ENCODE results near the gene OTUD3. TPM values are rescaled to one million over a fixed set of nuclear protein-coding genes. Genes with fewer than 3 reads are reported as not detected.

Gene OTUD3
- total RNA-seq, 2 donors from 2014 or later, result 8.1 to 9.4 TPM

- intact Hi-C loops (cut with DNase I), result no loop called here
- no peak for DNase-seq (ENCODE audit: low spot score)
Observed at GRCh38 chr1:19938472-19938871, 56.3 kb downstream of the OTUD3 start.

- intact Hi-C loops (cut with DNase I), result loop anchor here in 1 of 2 donors (2.0 kb wide), 1 partner anchor 64 kb away; no protein-coding TSS in a partner anchor
- DNase-seq (ENCODE audit: low spot score), result no peak
Observed at GRCh38 chr1:19940486-19941205, 58.5 kb downstream of the OTUD3 start.

GRCh38 chr1:19941206-19941568, 59.0 kb downstream of the OTUD3 start:
- intact Hi-C loops (cut with DNase I), result loop anchor here in 1 of 2 donors (2.0 kb wide), 1 partner anchor 64 kb away; no protein-coding TSS in a partner anchor
- no peak for DNase-seq (ENCODE audit: low spot score)

GRCh38 chr1:19942088-19942487, 59.9 kb downstream of the OTUD3 start:
- DNase-seq (ENCODE audit: low spot score), result no peak
- intact Hi-C loops (cut with DNase I), result loop anchor here in 1 of 2 donors (2.0 kb wide), 1 partner anchor 55 kb away; no protein-coding TSS in a partner anchor

GRCh38 chr1:19942657-19943056, 60.5 kb downstream of the OTUD3 start:
- DNase-seq (ENCODE audit: low spot score), result no peak
- intact Hi-C loops (cut with DNase I), result loop anchor here in 1 of 2 donors (2.0 kb wide), 1 partner anchor 56 kb away; no protein-coding TSS in a partner anchor

GRCh38 chr1:19945914-19946313, 63.7 kb downstream of the OTUD3 start:
- intact Hi-C loops (cut with DNase I), result no loop called here
- no peak for DNase-seq (ENCODE audit: low spot score)

GRCh38 chr1:19946331-19946751, 64.1 kb downstream of the OTUD3 start:
- no peak for DNase-seq (ENCODE audit: low spot score)
- intact Hi-C loops (cut with DNase I), result no loop called here

GRCh38 chr1:19946971-19947370, 64.8 kb downstream of the OTUD3 start:
- no peak for DNase-seq (ENCODE audit: low spot score)
- intact Hi-C loops (cut with DNase I), result no loop called here

- DNase-seq (ENCODE audit: low spot score), result no peak
- intact Hi-C loops (cut with DNase I), result no loop called here
Observed at GRCh38 chr1:19949016-19949415, 66.8 kb downstream of the OTUD3 start.

- intact Hi-C loops (cut with DNase I), result no loop called here
- DNase-seq (ENCODE audit: low spot score), result no peak
Observed at GRCh38 chr1:19954059-19954458, 71.9 kb downstream of the OTUD3 start.

GRCh38 chr1:19955534-19956170, 73.5 kb downstream of the OTUD3 start:
- no peak for DNase-seq (ENCODE audit: low spot score)
- intact Hi-C loops (cut with DNase I), result no loop called here

- intact Hi-C loops (cut with DNase I), result no loop called here
Observed at GRCh38 chr1:19957779-19958178, 75.6 kb downstream of the OTUD3 start.

GRCh38 chr1:19960591-19960990, 78.4 kb downstream of the OTUD3 start:
- no peak for DNase-seq (ENCODE audit: low spot score)
- intact Hi-C loops (cut with DNase I), result no loop called here

More at GRCh38 chr1:19957779-19958178, 75.6 kb downstream of the OTUD3 start:
- DNase-seq (ENCODE audit: low spot score), result no peak

Other genes starting within 250 kb of the OTUD3 start
- 100 to 1,000 TPM; 137 to 186 TPM for gene NBL1, start 238.1 kb upstream of the OTUD3 start, total RNA-seq
- not detected for gene HTR6, start 217.5 kb upstream of the OTUD3 start, total RNA-seq
- gene TMCO4, start 82.5 kb upstream of the OTUD3 start, total RNA-seq, result 10 to 100 TPM; 12.3 to 13.2 TPM
- not detected for gene RNF186, start 67.1 kb upstream of the OTUD3 start, total RNA-seq
- gene PLA2G2E, start 41.2 kb downstream of the OTUD3 start, total RNA-seq, result not detected
- 1,000 to 10,000 TPM in 1 of 2 donors, 100 to 1,000 TPM in 1; 310 to 2,023 TPM for gene PLA2G2A, start 97.2 kb downstream of the OTUD3 start, total RNA-seq
- gene PLA2G5, start 187.8 kb downstream of the OTUD3 start, total RNA-seq, result 1 to 10 TPM; 6.7 to 9.8 TPM
- gene PLA2G2D, start 237.1 kb downstream of the OTUD3 start, total RNA-seq, result not detected

Data from posterior vena cava (tissue), 2 donors.